Ectodermal cell (in vitro differentiated cells): Measurements from ENCODE around the gene LRRC15.

ENCODE experiments used
- H3K27ac ChIP-seq: 2 replicates; pipeline ENCODE4 v1.7.0; 2013; ENCODE audit warnings: mild to moderate bottlenecking, low read depth, low read length; ENCODE audit not compliant: insufficient read depth, poor library complexity, severe bottlenecking
- H3K27me3 ChIP-seq: 2 replicates; pipeline ENCODE4 v1.7.0; 2013; ENCODE audit warnings: mild to moderate bottlenecking, low read length; ENCODE audit not compliant: insufficient read depth, control insufficient read depth, poor library complexity, severe bottlenecking
- H3K36me3 ChIP-seq: one replicate; pipeline ENCODE4 v1.7.0; 2013; ENCODE audit warnings: low read length; ENCODE audit not compliant: control insufficient read depth, insufficient read depth
- H3K4me1 ChIP-seq: one replicate; pipeline ENCODE4 v1.7.0; 2013; ENCODE audit warnings: low read length; ENCODE audit not compliant: control insufficient read depth, insufficient read depth
- H3K4me3 ChIP-seq: 2 replicates; pipeline ENCODE4 v1.7.0; 2013; ENCODE audit warnings: low read depth, low read length, control low read depth; ENCODE audit not compliant: insufficient read depth
- H3K9me3 ChIP-seq: 2 replicates; pipeline ENCODE4 v1.7.0; 2013; ENCODE audit warnings: mild to moderate bottlenecking, low read length, moderate library complexity; ENCODE audit not compliant: control insufficient read depth
- WGBS, 2 experiments: methylation state at CpG; one replicate each; pipeline ENCODE4 v1.1.7; 2013; ENCODE audit warnings: missing lambda C conversion rate in 2 of 2; 5-methylcytosine and 5-hydroxymethylcytosine counted together

Gene LRRC15

DNA sequence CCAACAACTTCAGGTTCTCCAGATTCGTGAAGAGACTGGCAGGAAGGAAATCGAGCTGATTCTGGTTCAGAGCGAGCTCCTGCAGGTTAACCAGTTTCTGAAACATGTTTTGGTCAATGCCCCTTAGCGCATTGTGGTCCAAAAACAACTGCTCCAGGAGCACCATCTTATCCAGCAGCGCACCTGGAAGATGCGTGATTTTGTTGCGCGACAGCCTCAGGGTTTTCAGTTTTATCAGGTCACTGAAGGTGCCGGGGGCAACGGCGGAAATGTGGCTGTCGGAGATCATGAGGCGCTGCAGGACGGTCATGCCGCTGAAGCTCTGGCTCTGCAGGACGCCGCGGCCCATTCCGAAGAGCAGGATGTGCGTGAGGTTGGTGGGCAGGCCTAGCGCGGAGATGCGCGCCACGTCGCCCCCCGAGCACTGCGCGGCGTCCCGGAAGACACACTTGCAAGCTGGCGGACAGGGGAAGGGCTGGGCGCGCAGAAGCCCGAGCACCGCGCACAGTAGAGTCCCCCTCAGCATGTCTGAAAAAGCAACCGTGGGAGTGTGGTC is 28.3 kb upstream of the LRRC15 start:
- H3K27ac ChIP-seq = no peak overlapping the region
- H3K4me3 ChIP-seq = peak overlapping the region; percentile 25
- no peaks in the 10 kb centered on the region for H3K9me3 ChIP-seq
- H3K27me3 ChIP-seq = peaks cover 60% of the 10 kb centered on the region
- H3K36me3 ChIP-seq = no peaks in the 10 kb centered on the region
- H3K4me1 ChIP-seq = peaks cover 9% of the 10 kb centered on the region
- 11% methylated on average over 38 of the region's 38 CpGs for WGBS, 2 experiments

DNA sequence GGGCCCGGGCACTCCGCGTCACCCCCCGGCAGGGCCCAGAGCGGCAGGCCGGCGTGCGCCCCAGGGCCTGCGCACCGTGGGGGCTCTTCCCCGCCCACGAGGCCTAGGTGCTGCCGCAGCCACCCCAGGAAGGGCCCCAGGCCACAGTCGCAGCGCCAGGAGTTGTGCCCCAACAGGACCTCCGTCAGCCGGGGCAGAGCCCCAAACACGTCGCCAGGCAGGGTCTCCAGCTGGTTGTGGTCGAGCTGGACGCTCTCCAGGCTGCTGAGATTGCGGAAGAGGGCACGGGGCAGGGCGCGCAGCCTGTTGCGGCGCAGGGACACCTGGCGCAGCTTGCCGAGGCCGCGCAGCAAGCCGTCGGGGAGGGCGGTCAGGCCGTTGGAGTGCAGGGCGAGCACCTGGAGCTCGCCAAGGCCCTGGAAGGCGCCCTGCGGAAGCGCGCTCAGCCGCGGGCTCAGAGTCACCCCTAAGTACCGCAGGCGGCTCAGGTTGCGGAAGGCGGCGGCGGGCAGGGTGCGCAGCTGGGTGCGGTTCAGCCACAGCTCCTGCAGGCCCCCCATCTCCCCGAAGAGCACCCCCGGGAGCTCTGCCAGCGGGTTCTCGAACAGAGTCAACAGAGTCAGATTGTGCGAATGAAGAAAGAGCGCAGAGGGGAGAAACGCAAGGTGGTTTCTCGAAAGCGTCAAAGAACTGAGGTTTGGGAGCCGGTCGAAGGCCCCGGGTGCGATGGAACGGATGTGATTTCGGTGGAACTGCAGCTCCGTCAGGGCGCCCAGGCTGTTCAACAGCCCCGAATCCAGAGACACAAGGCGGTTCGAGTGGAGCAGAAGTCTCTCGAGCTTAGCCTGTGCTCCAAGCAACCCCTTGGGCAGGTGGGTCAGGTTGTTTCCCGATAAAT is 27.6 kb upstream of the LRRC15 start:
- no peaks in the 10 kb centered on the region for H3K36me3 ChIP-seq
- H3K4me3 ChIP-seq = peak overlapping the region; percentile 25
- 8 to 10% methylated on average over 73 of the region's 73 CpGs for WGBS, 2 experiments
- no peak overlapping the region for H3K27ac ChIP-seq
- no peaks in the 10 kb centered on the region for H3K9me3 ChIP-seq
- peaks cover 60% of the 10 kb centered on the region for H3K27me3 ChIP-seq
- H3K4me1 ChIP-seq = peaks cover 9% of the 10 kb centered on the region

DNA sequence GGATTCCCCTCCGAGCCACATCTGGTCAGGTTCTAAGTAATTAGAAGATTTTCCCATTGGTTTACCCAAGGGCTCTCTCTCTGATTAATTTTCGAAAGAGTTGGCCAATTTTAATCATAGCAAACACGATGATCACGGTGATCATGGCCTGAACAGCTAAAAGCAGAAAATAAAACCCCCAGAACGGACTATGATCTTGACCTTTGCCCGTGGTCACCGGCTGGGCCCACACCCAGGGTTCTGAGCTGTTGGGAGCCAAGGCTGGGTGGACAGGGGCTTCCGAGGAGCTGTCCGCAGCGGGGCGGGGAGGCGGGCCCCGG is 27.0 kb upstream of the LRRC15 start:
- no peaks in the 10 kb centered on the region for H3K36me3 ChIP-seq
- H3K27ac ChIP-seq = no peak overlapping the region
- peaks cover 60% of the 10 kb centered on the region for H3K27me3 ChIP-seq
- peaks cover 9% of the 10 kb centered on the region for H3K4me1 ChIP-seq
- peak overlapping the region; percentile 25 for H3K4me3 ChIP-seq
- H3K9me3 ChIP-seq = no peaks in the 10 kb centered on the region
- 12 to 13% methylated on average over 13 of the region's 13 CpGs for WGBS, 2 experiments

DNA sequence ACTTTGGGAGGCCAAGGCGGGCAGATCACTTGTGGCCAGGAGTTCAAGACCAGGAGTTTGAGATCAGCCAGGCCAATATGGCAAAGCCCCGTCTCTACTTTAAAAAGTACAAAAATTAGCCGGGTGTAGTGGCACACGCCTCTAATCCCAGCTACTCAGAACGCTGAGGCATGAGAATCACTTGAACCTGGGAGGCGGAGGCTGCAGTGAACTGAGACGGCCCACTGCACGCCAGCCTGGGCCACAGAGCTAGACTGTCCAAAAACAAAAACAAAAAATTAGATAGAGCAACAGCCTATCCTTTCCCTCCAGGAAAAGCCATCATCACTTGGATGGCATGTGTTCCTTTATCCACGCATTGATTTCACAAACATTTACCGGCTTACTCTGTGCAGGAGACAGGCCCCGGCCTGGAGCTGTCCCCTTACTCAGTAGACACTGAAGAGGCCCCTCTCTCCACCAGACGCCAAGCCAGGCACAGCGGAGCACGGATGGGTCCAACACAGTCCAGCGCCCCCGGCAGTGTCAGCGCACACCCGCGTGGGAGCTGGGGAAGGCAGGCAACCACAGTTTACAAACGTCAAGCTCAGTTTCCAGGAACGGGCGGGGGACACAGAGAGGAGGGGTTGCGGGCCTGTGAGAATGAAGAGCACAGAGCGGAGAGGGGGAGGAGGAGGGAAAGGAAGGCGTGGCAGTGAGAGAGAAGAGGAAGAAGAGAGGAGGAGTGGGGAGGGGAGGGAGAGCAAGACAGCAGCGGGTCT is 26.4 kb upstream of the LRRC15 start:
- H3K27ac ChIP-seq = no peak overlapping the region
- H3K4me3 ChIP-seq = no peak overlapping the region
- H3K9me3 ChIP-seq = no peaks in the 10 kb centered on the region
- H3K27me3 ChIP-seq = peaks cover 60% of the 10 kb centered on the region
- peaks cover 9% of the 10 kb centered on the region for H3K4me1 ChIP-seq
- H3K36me3 ChIP-seq = no peaks in the 10 kb centered on the region
- WGBS, 2 experiments = 34 to 37% methylated on average over 26 of the region's 26 CpGs

DNA sequence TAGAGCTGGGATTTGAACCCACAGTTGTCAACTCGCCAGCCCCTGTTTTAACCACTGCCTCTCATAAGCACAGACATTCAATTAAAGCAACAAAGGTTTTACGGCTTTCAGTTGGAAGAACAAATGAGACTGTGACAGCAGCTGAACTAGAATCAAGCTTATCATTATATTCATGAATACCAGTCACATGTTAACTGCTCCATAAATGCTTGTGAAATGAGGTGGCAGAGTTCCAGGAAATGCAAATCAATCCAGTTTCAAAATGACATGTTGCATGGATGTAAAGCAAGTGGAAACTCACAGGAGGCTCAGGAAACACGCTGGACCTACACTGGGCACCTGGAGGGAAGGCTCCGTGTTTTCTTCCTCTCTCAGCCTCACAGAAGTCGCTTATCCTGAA is 25.7 kb upstream of the LRRC15 start:
- 89 to 90% methylated on average over 5 of the region's 5 CpGs for WGBS, 2 experiments

DNA sequence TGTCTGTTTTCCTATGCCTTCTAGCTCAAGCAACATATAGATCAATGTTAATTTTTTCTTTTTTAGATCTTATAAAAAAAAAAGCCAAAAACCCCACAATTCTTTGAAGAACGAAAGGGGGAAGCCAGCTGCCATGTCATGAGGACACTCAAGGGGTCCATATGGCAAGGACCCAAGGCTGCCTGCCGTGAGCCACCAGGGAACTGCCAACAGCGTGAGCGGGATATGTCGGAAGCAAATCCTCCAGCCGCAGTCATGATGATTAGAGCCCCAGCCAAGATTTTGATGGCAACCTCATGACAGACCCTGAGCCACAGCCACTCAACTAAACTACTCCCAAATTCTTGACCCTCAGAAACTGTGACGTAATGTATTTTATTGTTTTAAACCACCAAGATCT is 23.0 kb upstream of the LRRC15 start:
- Histone ChIP-seq H3K27me3 (peaks cover 36% of the 10 kb centered on the region), H3K27ac (no peak overlapping the region), H3K4me3 (no peak overlapping the region), H3K4me1 (peaks cover 2% of the 10 kb centered on the region), H3K9me3 (no peaks in the 10 kb centered on the region), H3K36me3 (no peaks in the 10 kb centered on the region)
- WGBS, 2 experiments = 91 to 95% methylated on average over 7 of the region's 7 CpGs

More for the DNA sequence above, 25.7 kb upstream of the LRRC15 start:
- Histone ChIP-seq H3K9me3 (no peaks in the 10 kb centered on the region), H3K4me3 (no peak overlapping the region), H3K4me1 (peaks cover 9% of the 10 kb centered on the region), H3K36me3 (no peaks in the 10 kb centered on the region), H3K27me3 (peaks cover 60% of the 10 kb centered on the region), H3K27ac (no peak overlapping the region)

DNA sequence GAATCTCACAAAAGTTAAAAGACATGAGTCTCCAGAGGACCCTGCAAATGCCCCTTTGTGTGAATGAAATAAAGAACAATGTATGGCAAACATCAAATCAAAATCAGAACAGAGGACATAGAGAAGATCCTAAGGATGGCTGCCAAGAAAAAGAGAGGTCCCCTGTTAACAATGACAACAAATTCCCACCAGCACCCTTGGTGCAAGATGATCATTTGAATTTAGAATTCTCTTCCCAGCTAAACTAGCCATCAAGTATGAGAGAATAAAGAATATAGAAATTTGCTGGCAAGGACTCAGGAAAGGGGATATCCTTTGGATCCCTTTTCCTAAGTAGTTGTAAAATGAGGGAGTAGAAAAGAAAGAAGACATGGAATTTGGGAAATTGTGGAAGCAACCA is 21.3 kb upstream of the LRRC15 start:
- peaks cover 18% of the 10 kb centered on the region for H3K27me3 ChIP-seq
- no peak overlapping the region for H3K27ac ChIP-seq

DNA sequence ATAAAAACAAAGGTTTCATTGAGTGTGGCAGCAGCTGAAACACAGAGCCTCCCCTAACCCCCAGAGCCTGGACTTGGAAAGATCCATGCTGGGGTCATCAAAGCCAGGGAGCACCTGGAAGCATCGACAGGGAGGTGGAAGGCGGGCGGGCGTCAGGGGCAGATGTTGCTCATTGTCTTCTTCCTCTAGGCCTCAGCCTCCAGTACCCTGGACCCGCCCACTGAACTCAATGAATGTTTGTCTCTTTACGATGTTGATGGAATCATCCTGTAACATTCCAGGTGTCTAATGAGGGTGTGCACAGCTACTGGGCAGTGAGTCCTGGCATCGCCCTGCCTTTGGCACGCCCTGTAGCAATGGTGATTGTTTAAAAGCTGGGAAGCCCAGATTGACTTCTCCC is 19.7 kb upstream of the LRRC15 start:
- Histone ChIP-seq H3K9me3 (no peaks in the 10 kb centered on the region), H3K36me3 (no peaks in the 10 kb centered on the region), H3K27me3 (peaks cover 3% of the 10 kb centered on the region), H3K4me1 (no peaks in the 10 kb centered on the region), H3K4me3 (no peak overlapping the region), H3K27ac (no peak overlapping the region)
- 94 to 95% methylated on average over 8 of the region's 8 CpGs for WGBS, 2 experiments

More for the DNA sequence above, 21.3 kb upstream of the LRRC15 start:
- Histone ChIP-seq H3K4me3 (no peak overlapping the region), H3K36me3 (no peaks in the 10 kb centered on the region), H3K4me1 (no peaks in the 10 kb centered on the region), H3K9me3 (no peaks in the 10 kb centered on the region)

DNA sequence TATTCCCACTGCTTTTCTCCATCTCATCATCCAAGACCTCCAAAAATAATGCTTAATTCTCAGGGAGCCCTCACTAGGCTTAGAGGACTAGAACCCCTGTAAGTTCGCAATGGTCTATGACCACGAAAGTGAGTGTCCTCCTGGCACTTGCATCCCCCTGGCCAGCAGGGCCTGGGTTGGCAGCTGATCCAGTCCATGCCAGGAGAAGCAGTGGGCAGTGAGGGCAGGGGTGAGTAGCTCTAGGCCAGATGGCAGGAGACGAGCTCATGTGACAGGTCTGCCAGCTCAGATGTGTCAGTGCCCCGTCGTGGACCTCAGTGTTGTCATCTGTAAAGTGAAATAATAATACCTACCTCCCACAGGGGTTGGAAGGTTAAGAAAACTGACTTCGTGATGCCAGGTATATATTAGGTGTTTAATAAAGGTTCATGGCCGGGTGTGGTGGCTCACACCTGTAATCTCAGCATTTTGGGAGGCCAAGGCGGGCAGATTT is 18.4 kb upstream of the LRRC15 start:
- no peak overlapping the region for H3K27ac ChIP-seq
- no peak overlapping the region for H3K4me3 ChIP-seq
- H3K4me1 ChIP-seq = peaks cover 10% of the 10 kb centered on the region
- 94 to 95% methylated on average over 6 to 8 of the region's 8 CpGs for WGBS, 2 experiments
- H3K27me3 ChIP-seq = no peaks in the 10 kb centered on the region
- no peaks in the 10 kb centered on the region for H3K36me3 ChIP-seq
- H3K9me3 ChIP-seq = no peaks in the 10 kb centered on the region

DNA sequence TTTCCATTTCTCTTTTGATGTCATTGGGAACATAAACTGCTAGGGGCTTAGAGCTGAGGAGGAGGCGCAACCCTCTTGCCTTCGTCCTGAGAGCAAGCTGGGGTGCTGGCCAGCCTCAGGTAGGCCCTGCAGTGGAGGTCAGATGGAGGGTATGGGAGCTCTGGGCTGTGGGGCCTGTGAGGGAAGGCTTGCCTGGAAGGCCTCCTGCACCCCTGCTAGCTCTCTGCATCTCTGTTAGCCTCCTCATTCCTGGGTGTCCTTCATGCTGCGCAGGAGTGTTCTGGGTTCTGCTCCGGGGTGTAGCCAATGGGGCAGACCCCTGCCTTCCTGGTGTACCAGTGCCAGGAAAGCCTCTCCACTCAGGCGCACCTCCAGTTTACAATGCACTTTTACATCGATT is 17.7 kb upstream of the LRRC15 start:
- Histone ChIP-seq H3K4me1 (peaks cover 17% of the 10 kb centered on the region), H3K36me3 (no peaks in the 10 kb centered on the region), H3K9me3 (no peaks in the 10 kb centered on the region), H3K27ac (no peak overlapping the region), H3K4me3 (no peak overlapping the region), H3K27me3 (no peaks in the 10 kb centered on the region)
- WGBS, 2 experiments = 97% methylated on average over 6 of the region's 6 CpGs
